Upper lobe of right lung (tissue), 1 donor: ENCODE results near the gene NFASC. TPM values are rescaled to one million over a fixed set of nuclear protein-coding genes. Genes with fewer than 3 reads are reported as not detected.

Experiments used
- ATAC-seq: fragments of 200-7000 bp; cut with Tn5 transposase; one replicate; pipeline ENCODE4 v1.9.1; 2020; ENCODE audit warnings: mild to moderate bottlenecking, moderate library complexity
- DNase-seq: peaks from one replicate; pipeline ENCODE4 v3.0.0-alpha.2; 2020
- H3K27ac ChIP-seq: fragments of 200-600 bp; one replicate; pipeline ENCODE4 v1.8.0; 2022
- H3K27me3 ChIP-seq: fragments of 200-600 bp; one replicate; pipeline ENCODE4 v1.8.0; 2022; ENCODE audit warnings: mild to moderate bottlenecking
- H3K36me3 ChIP-seq: fragments of 200-600 bp; one replicate; pipeline ENCODE4 v1.8.0; 2022
- H3K4me1 ChIP-seq: fragments of 200-600 bp; one replicate; pipeline ENCODE4 v1.8.0; 2022
- H3K4me3 ChIP-seq: fragments of 200-600 bp; one replicate; pipeline ENCODE4 v1.8.0; 2022; ENCODE audit warnings: mild to moderate bottlenecking
- H3K9me3 ChIP-seq: fragments of 200-600 bp; one replicate; pipeline ENCODE4 v1.8.0; 2022
- intact Hi-C: fragments of 100-400 bp; cut with DNase I; formaldehyde crosslinking; loops from one replicate; pipeline ENCODE4 v1.11.0; 2022
- total RNA-seq: library from RNA; stranded (reverse); fragmentation: NEBNext Ultra II Directional; extraction: Animal tissue kit (Norgen Biotek cat#: 25700); gene quantifications from one replicate; pipeline ENCODE4 v1.2.1, GENCODE V29; 2021
- TF ChIP-seq, protein P1 (sequence below): fragments of 200-600 bp; IDR thresholded peaks from one replicate; pipeline ENCODE4 v1.8.0; 2022; ENCODE audit warnings: antibody characterized with exemption
- donor health status: DM: no; HTN: yes; CAD: no; lungs with severe emphysema.

Gene NFASC
- total RNA-seq, 1 donor from 2014 or later: 24.1 TPM

DNA sequence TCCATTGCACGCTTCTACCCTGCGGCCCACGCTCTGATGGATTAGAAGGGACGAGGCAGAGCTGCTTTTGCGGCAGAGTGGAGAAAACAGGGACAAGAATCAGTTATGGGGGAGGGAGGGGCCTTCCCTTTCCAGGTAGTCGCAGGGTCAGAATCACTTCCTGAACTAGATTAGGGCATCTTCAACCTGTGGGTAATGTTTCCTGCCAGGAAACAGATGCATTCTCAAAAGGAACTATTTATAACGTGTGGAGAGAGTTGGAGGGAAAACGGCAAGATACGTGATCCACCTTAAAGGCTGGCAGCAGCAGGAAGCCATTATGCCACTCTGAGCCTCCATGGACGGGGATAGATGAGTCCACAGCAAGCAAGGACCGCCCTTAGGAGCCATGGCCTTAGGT, 112.5 kb downstream of the NFASC start:
- TF ChIP-seq, protein P1, sequence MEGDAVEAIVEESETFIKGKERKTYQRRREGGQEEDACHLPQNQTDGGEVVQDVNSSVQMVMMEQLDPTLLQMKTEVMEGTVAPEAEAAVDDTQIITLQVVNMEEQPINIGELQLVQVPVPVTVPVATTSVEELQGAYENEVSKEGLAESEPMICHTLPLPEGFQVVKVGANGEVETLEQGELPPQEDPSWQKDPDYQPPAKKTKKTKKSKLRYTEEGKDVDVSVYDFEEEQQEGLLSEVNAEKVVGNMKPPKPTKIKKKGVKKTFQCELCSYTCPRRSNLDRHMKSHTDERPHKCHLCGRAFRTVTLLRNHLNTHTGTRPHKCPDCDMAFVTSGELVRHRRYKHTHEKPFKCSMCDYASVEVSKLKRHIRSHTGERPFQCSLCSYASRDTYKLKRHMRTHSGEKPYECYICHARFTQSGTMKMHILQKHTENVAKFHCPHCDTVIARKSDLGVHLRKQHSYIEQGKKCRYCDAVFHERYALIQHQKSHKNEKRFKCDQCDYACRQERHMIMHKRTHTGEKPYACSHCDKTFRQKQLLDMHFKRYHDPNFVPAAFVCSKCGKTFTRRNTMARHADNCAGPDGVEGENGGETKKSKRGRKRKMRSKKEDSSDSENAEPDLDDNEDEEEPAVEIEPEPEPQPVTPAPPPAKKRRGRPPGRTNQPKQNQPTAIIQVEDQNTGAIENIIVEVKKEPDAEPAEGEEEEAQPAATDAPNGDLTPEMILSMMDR: no peak
- H3K4me1 ChIP-seq: no peaks in the 10 kb centered on the region
- H3K36me3 ChIP-seq: no peaks in the 10 kb centered on the region
- intact Hi-C loops: no loop called here
- ATAC-seq (no peak), DNase-seq (no peak)
- no peaks in the 10 kb centered on the region for H3K27me3 ChIP-seq
- no peaks in the 10 kb centered on the region for H3K9me3 ChIP-seq
- no peak overlapping the region for H3K27ac ChIP-seq
- no peak overlapping the region for H3K4me3 ChIP-seq

DNA sequence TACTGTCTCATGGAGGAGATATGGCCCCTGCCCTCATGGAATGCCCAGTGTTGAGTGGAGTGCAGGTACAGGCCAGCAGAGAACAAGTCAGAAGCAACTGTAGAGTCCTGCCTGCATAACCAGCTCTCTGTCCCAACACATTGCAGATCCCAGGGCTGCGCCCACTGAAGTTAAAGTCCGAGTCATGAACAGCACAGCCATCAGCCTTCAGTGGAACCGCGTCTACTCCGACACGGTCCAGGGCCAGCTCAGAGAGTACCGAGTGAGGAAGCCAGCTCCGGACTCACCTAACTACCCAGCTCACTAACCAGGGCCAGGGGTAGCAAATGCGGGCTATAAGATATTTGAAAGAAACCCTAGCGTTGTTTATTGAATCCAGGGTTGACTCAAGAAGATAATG, 113.2 kb downstream of the NFASC start:
- DNase-seq (no peak), ATAC-seq (no peak)
- no peak overlapping the region for H3K27ac ChIP-seq
- H3K27me3 ChIP-seq: no peaks in the 10 kb centered on the region
- H3K4me3 ChIP-seq: no peak overlapping the region
- intact Hi-C loops: no loop called here
- TF ChIP-seq, protein P1: no peak
- H3K9me3 ChIP-seq: no peaks in the 10 kb centered on the region
- no peaks in the 10 kb centered on the region for H3K36me3 ChIP-seq
- no peaks in the 10 kb centered on the region for H3K4me1 ChIP-seq

DNA sequence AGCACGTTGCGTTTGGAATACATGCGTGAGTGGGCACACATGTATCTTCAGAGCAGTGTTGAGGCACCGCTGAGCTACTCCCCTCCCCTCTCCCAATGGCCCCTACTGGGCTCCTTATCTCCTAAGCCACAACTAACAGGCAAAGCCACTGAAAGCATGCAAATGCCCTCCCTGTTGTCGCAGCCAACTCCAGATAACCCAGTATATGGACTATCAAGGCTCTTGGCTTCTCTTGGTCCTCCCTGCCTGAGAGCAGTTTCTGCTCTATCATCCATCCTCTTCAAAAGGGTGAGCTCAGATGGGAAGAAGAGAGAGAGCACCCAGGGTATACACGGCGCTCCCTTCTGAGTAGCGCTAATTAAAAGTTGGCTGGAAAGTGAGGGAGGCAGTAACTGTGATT, 113.8 kb downstream of the NFASC start:
- TF ChIP-seq, protein P1: no peak
- no peak overlapping the region for H3K27ac ChIP-seq
- no peak overlapping the region for H3K4me3 ChIP-seq
- intact Hi-C loops: no loop called here
- ATAC-seq: no peak
- H3K9me3 ChIP-seq: no peaks in the 10 kb centered on the region
- H3K4me1 ChIP-seq: no peaks in the 10 kb centered on the region
- H3K36me3 ChIP-seq: no peaks in the 10 kb centered on the region
- peaks cover under 1% of the 10 kb centered on the region for H3K27me3 ChIP-seq
- DNase-seq: no peak

DNA sequence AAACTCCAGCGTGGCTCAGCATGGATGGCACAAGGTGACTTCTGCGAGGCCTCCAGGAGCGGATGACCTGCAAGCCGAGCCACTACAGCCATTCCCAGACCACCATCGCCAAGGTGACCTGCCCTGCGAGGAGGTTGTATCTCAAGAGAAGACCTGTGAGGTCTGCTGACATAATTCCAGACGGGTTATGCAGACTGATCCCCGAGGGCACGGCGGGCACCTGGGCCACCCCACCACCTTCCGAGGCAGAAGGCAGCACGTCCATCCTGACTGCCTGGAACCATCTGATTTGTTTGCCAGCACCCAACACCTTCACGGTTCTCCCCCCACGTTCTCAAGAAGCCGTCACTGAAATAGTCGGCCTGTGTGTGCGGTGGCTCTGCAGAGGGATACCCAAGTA, 115.5 kb downstream of the NFASC start:
- Histone ChIP-seq H3K4me3 (no peak overlapping the region), H3K4me1 (no peaks in the 10 kb centered on the region), H3K36me3 (no peaks in the 10 kb centered on the region), H3K27me3 (peaks cover 5% of the 10 kb centered on the region), H3K27ac (no peak overlapping the region), H3K9me3 (no peaks in the 10 kb centered on the region)
- TF ChIP-seq, protein P1: no peak
- intact Hi-C loops: no loop called here
- DNase-seq: no peak
- ATAC-seq: no peak

DNA sequence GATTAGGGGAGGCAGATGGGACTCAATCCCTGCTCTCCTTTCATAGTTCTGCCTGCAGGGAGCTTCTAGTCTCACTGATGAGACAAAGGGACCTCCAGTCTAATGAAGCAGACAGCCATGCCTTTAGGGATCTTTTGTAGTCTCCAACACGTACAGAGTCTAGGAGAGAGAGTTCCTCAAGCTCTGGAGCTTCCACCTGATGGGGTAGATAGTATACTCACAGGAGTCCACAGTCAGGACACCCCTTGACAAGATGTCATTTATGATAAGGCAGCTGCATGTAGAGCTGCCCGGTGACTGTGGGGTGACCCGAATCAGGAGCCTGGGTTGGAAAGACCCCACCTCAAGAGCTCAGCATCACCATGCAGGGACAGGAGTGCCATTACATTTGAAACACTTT, 117.0 kb downstream of the NFASC start:
- Histone ChIP-seq H3K4me3 (no peak overlapping the region), H3K27ac (no peak overlapping the region), H3K36me3 (no peaks in the 10 kb centered on the region), H3K4me1 (no peaks in the 10 kb centered on the region), H3K9me3 (no peaks in the 10 kb centered on the region), H3K27me3 (peaks cover 5% of the 10 kb centered on the region)
- intact Hi-C loops: no loop called here
- no peak for ATAC-seq
- TF ChIP-seq, protein P1: no peak
- DNase-seq: no peak

DNA sequence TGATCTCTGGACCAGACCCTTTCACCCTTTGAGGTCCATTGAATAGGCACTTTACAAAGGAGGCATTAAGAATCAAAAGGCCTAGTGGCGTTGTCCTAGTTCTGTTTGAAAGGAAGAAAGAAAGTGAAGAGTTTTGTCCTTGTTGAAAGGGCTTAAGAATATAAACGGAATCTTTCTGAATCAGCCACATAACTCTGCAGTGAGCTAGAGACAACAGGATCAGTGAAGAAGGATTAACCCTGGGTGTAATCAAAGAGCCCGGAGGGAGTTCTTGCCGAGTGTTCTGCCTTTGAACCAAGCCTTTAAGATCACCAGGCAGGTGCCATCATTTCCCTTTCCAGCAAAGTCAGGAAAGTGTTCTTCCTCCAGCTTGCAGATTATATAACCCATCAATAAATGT, 117.5 kb downstream of the NFASC start:
- no peak for DNase-seq
- H3K4me1 ChIP-seq: no peaks in the 10 kb centered on the region
- H3K9me3 ChIP-seq: no peaks in the 10 kb centered on the region
- no peak overlapping the region for H3K27ac ChIP-seq
- intact Hi-C loops: no loop called here
- H3K4me3 ChIP-seq: no peak overlapping the region
- no peak for ATAC-seq
- peaks cover 5% of the 10 kb centered on the region for H3K27me3 ChIP-seq
- TF ChIP-seq, protein P1: no peak
- no peaks in the 10 kb centered on the region for H3K36me3 ChIP-seq
